HG03025 (cell line): ENCODE results near the gene CASK.

Source experiments
- ATAC-seq: cut with Tn5 transposase; IDR thresholded peaks from one replicate; pipeline ENCODE4 v1.9.1; 2021; ENCODE audit warnings: mild to moderate bottlenecking, moderate library complexity; ENCODE audit not compliant: unreplicated experiment, low FRiP score

The CASK gene

GRCh38 chrX:41917517-41917916, 5.8 kb downstream of the CASK start:
- no peak for ATAC-seq

GRCh38 chrX:41913476-41913875, 9.9 kb downstream of the CASK start:
- no peak for ATAC-seq

- no peak for ATAC-seq
These were observed 10.4 kb downstream of the CASK start for GRCh38 chrX:41912923-41913322.

GRCh38 chrX:41909068-41909467, 14.3 kb downstream of the CASK start:
- no peak for ATAC-seq

- no peak for ATAC-seq
These were observed 16.7 kb downstream of the CASK start for GRCh38 chrX:41906515-41907187.

- ATAC-seq, result no peak
These were observed 19.8 kb downstream of the CASK start for GRCh38 chrX:41903544-41903943.

GRCh38 chrX:41900321-41900720, 23.0 kb downstream of the CASK start:
- ATAC-seq, result no peak

- no peak for ATAC-seq
These were observed 27.5 kb downstream of the CASK start for GRCh38 chrX:41895826-41896225.

GRCh38 chrX:41890026-41890423, 33.3 kb downstream of the CASK start:
- no peak for ATAC-seq

- no peak for ATAC-seq
These were observed 33.9 kb downstream of the CASK start for GRCh38 chrX:41889317-41890025.

GRCh38 chrX:41887691-41888090, 35.7 kb downstream of the CASK start:
- no peak for ATAC-seq

GRCh38 chrX:41885724-41886123, 37.6 kb downstream of the CASK start:
- no peak for ATAC-seq

- ATAC-seq, result no peak
These were observed 42.2 kb downstream of the CASK start for GRCh38 chrX:41881166-41881565.

GRCh38 chrX:41877167-41877566, 46.2 kb downstream of the CASK start:
- ATAC-seq, result no peak

GRCh38 chrX:41875142-41875541, 48.2 kb downstream of the CASK start:
- ATAC-seq, result no peak

- ATAC-seq, result no peak
These were observed 52.6 kb downstream of the CASK start for GRCh38 chrX:41870719-41871151.

GRCh38 chrX:41868392-41868977, 54.9 kb downstream of the CASK start:
- ATAC-seq, result no peak

GRCh38 chrX:41863343-41864203, 59.8 kb downstream of the CASK start:
- no peak for ATAC-seq

GRCh38 chrX:41862562-41863184, 60.7 kb downstream of the CASK start:
- no peak for ATAC-seq

- no peak for ATAC-seq
These were observed 65.1 kb downstream of the CASK start for GRCh38 chrX:41858161-41858775.
